Progenitor cell of endocrine pancreas (in vitro differentiated cells): Measurements from ENCODE around the gene PRR22. TPM values are rescaled to one million over a fixed set of nuclear protein-coding genes. Genes with fewer than 3 reads are reported as not detected.

Experiments
- DNase-seq: peaks from one replicate; pipeline ENCODE4 v3.0.0; 2021; ENCODE audit warnings: low spot score; ENCODE audit not compliant: unreplicated experiment
- H3K27ac Mint-ChIP-seq: 2 replicates; pipeline ENCODE4 v1.8.0; 2021; ENCODE audit warnings: mild to moderate bottlenecking, moderate library complexity, mixed read lengths
- H3K27me3 Mint-ChIP-seq: 2 replicates; pipeline ENCODE4 v1.8.0; 2021; ENCODE audit warnings: mixed read lengths
- H3K36me3 Mint-ChIP-seq: 2 replicates; pipeline ENCODE4 v1.8.0; 2022; ENCODE audit warnings: mixed read lengths; ENCODE audit not compliant: insufficient read depth
- H3K4me1 Mint-ChIP-seq: 2 replicates; pipeline ENCODE4 v1.8.0; 2021; ENCODE audit warnings: low read depth, mixed read lengths
- H3K4me3 Mint-ChIP-seq: 2 replicates; pipeline ENCODE4 v1.8.0; 2021; ENCODE audit warnings: low read depth, mild to moderate bottlenecking, moderate library complexity, mixed read lengths
- H3K9me3 Mint-ChIP-seq: 2 replicates; pipeline ENCODE4 v1.8.0; 2021; ENCODE audit warnings: low read depth, mixed read lengths
- CTCF ChIP-seq: fragments of 200-600 bp; sonication (generic); IDR thresholded peaks from one replicate; pipeline ENCODE4 v1.5.0; 2021; ENCODE audit warnings: antibody characterized with exemption, mild to moderate bottlenecking; ENCODE audit not compliant: unreplicated experiment
- total RNA-seq: library from RNA; stranded (reverse); gene quantifications from 2 replicates; pipeline ENCODE4 v1.2.1, GENCODE V29; 2021

PRR22 gene
- total RNA-seq, 1 donor from 2014 or later, result 5.8 TPM

GRCh38 chr19:5811117-5811516 is 26.6 kb upstream of the PRR22 start:
- H3K36me3 Mint-ChIP-seq, result no peaks in the 10 kb centered on the region

GRCh38 chr19:5809469-5809868 is 24.9 kb upstream of the PRR22 start:
- Mint-ChIP-seq H3K27me3 (peaks cover 13% of the 10 kb centered on the region), H3K27ac (no peak overlapping the region), H3K9me3 (no peaks in the 10 kb centered on the region), H3K36me3 (no peaks in the 10 kb centered on the region), H3K4me1 (no peaks in the 10 kb centered on the region), H3K4me3 (no peak overlapping the region)
- no peak for DNase-seq
- TF ChIP-seq CTCF, result no peak

More at GRCh38 chr19:5811117-5811516, 26.6 kb upstream of the PRR22 start:
- H3K27ac Mint-ChIP-seq, result no peak overlapping the region
- peaks cover 16% of the 10 kb centered on the region for H3K27me3 Mint-ChIP-seq
- no peaks in the 10 kb centered on the region for H3K9me3 Mint-ChIP-seq
- H3K4me3 Mint-ChIP-seq, result no peak overlapping the region
- DNase-seq, result no peak
- no peaks in the 10 kb centered on the region for H3K4me1 Mint-ChIP-seq
- TF ChIP-seq CTCF, result no peak

GRCh38 chr19:5809053-5809452 is 24.5 kb upstream of the PRR22 start:
- no peak for DNase-seq
- H3K9me3 Mint-ChIP-seq, result no peaks in the 10 kb centered on the region
- H3K4me1 Mint-ChIP-seq, result peaks cover 3% of the 10 kb centered on the region
- H3K27me3 Mint-ChIP-seq, result peaks cover 18% of the 10 kb centered on the region
- no peaks in the 10 kb centered on the region for H3K36me3 Mint-ChIP-seq
- no peak overlapping the region for H3K4me3 Mint-ChIP-seq
- no peak for TF ChIP-seq CTCF
- no peak overlapping the region for H3K27ac Mint-ChIP-seq

GRCh38 chr19:5808120-5808816 is 23.7 kb upstream of the PRR22 start:
- H3K36me3 Mint-ChIP-seq, result no peaks in the 10 kb centered on the region
- no peak overlapping the region for H3K4me3 Mint-ChIP-seq
- no peaks in the 10 kb centered on the region for H3K9me3 Mint-ChIP-seq
- DNase-seq, result no peak
- TF ChIP-seq CTCF, result no peak
- peaks cover 23% of the 10 kb centered on the region for H3K27me3 Mint-ChIP-seq
- H3K27ac Mint-ChIP-seq, result no peak overlapping the region
- peaks cover 3% of the 10 kb centered on the region for H3K4me1 Mint-ChIP-seq

- Mint-ChIP-seq H3K27ac (no peak overlapping the region), H3K4me1 (peaks cover 3% of the 10 kb centered on the region), H3K9me3 (no peaks in the 10 kb centered on the region), H3K27me3 (peaks cover 31% of the 10 kb centered on the region), H3K36me3 (no peaks in the 10 kb centered on the region), H3K4me3 (no peak overlapping the region)
- TF ChIP-seq CTCF, result no peak
- no peak for DNase-seq
These were observed 22.4 kb upstream of the PRR22 start for GRCh38 chr19:5806905-5807304.
